DOHH2 (cell line): Measurements from ENCODE around the gene ZNF865.

Source experiments
- H3F3A ChIP-seq: fragments of 200-600 bp; sonication (generic), shearing (Covaris generic); 2 replicates; pipeline ENCODE4 v1.6.0; 2016; ENCODE audit warnings: antibody characterized with exemption, mild to moderate bottlenecking; ENCODE audit not compliant: control insufficient read depth, insufficient read depth
- H3K27ac ChIP-seq: fragments of 200-600 bp; sonication (generic); 2 replicates; pipeline ENCODE4 v1.5.1; 2014; ENCODE audit warnings: low read depth, mild to moderate bottlenecking, low read length, moderate library complexity
- H3K27me3 ChIP-seq: fragments of 200-600 bp; sonication (generic); 2 replicates; pipeline ENCODE4 v1.6.1; 2014; ENCODE audit warnings: mild to moderate bottlenecking, low read length, mixed read lengths; ENCODE audit not compliant: control insufficient read depth
- H3K36me3 ChIP-seq: fragments of 200-600 bp; sonication (generic); 2 replicates; pipeline ENCODE4 v1.6.1; 2014; ENCODE audit warnings: mild to moderate bottlenecking, low read length, moderate library complexity, mixed read lengths; ENCODE audit not compliant: control insufficient read depth
- H3K4me1 ChIP-seq: fragments of 200-600 bp; sonication (generic); 2 replicates; pipeline ENCODE4 v1.6.1; 2014; ENCODE audit warnings: mild to moderate bottlenecking, low read length, mixed read lengths; ENCODE audit not compliant: control insufficient read depth
- H3K4me2 ChIP-seq: fragments of 200-600 bp; sonication (generic); 2 replicates; pipeline ENCODE4 v1.6.0; 2014; ENCODE audit warnings: mild to moderate bottlenecking, low read length, moderate library complexity
- H3K4me3 ChIP-seq: fragments of 200-600 bp; sonication (generic); 2 replicates; pipeline ENCODE4 v1.5.1; 2014; ENCODE audit warnings: mild to moderate bottlenecking, low read length, mixed read lengths
- H3K79me2 ChIP-seq: fragments of 200-600 bp; sonication (generic); 2 replicates; pipeline ENCODE4 v1.6.1; 2014; ENCODE audit warnings: mild to moderate bottlenecking, low read length, mixed read lengths; ENCODE audit not compliant: control insufficient read depth
- H3K9me2 ChIP-seq: fragments of 200-600 bp; sonication (generic); replicated peaks from 2 replicates; pipeline ENCODE4 v1.6.1; 2014; ENCODE audit warnings: mild to moderate bottlenecking, low read length, mixed read lengths; ENCODE audit not compliant: control insufficient read depth
- H3K9me3 ChIP-seq: fragments of 200-600 bp; sonication (generic); 2 replicates; pipeline ENCODE4 v1.6.1; 2014; ENCODE audit warnings: antibody characterized with exemption, low read length, mixed read lengths; ENCODE audit not compliant: control insufficient read depth, insufficient read depth
- H4K20me1 ChIP-seq: fragments of 200-600 bp; sonication (generic); 2 replicates; pipeline ENCODE4 v1.6.0; 2014; ENCODE audit warnings: low read depth, mild to moderate bottlenecking, antibody characterized with exemption, low read length, moderate library complexity; ENCODE audit not compliant: control insufficient read depth, insufficient read depth
- CTCF ChIP-seq: fragments of 200-600 bp; sonication (generic); IDR thresholded peaks from one replicate; pipeline ENCODE4 v1.5.1; 2014; ENCODE audit warnings: antibody characterized with exemption, mild to moderate bottlenecking, low read depth, low read length; ENCODE audit not compliant: poor library complexity, severe bottlenecking
- EZH2phosphoT487 ChIP-seq: fragments of 200-600 bp; sonication (generic); IDR thresholded peaks from 2 replicates; pipeline ENCODE4 v1.6.1; 2017; ENCODE audit warnings: borderline replicate concordance, mild to moderate bottlenecking, antibody characterized with exemption, low read length, moderate library complexity, mixed read lengths

The ZNF865 gene

GRCh38 chr19:55590109-55590508, 15.3 kb upstream of the ZNF865 start:
- no peak overlapping the region for H3K4me2 ChIP-seq
- H3K79me2 ChIP-seq, result no peaks in the 10 kb centered on the region
- H3K36me3 ChIP-seq, result peaks cover 5% of the 10 kb centered on the region
- TF ChIP-seq CTCF (no peak), EZH2phosphoT487 (no peak)
- no peak overlapping the region for H3K4me3 ChIP-seq
- H3K9me2 ChIP-seq, result no peaks in the 10 kb centered on the region
- H3K9me3 ChIP-seq, result no peaks in the 10 kb centered on the region
- no peaks in the 10 kb centered on the region for H3K27me3 ChIP-seq
- H3F3A ChIP-seq, result peaks cover 18% of the 10 kb centered on the region
- no peak overlapping the region for H3K27ac ChIP-seq
- H4K20me1 ChIP-seq, result no peaks in the 10 kb centered on the region
- H3K4me1 ChIP-seq, result peaks cover 31% of the 10 kb centered on the region

- Histone ChIP-seq H3K27ac (no peak overlapping the region), H3K4me1 (peaks cover 26% of the 10 kb centered on the region), H3K4me2 (no peak overlapping the region), H3F3A (peaks cover 13% of the 10 kb centered on the region), H4K20me1 (no peaks in the 10 kb centered on the region), H3K27me3 (no peaks in the 10 kb centered on the region), H3K9me3 (no peaks in the 10 kb centered on the region), H3K36me3 (peaks cover 10% of the 10 kb centered on the region), H3K9me2 (no peaks in the 10 kb centered on the region), H3K79me2 (no peaks in the 10 kb centered on the region), H3K4me3 (no peak overlapping the region)
- TF ChIP-seq EZH2phosphoT487 (no peak), CTCF (no peak)
These were observed 14.8 kb upstream of the ZNF865 start for GRCh38 chr19:55590617-55591016.

GRCh38 chr19:55591555-55591954, 13.9 kb upstream of the ZNF865 start:
- H3K27ac ChIP-seq, result no peak overlapping the region
- no peak overlapping the region for H3K4me3 ChIP-seq
- no peaks in the 10 kb centered on the region for H3K27me3 ChIP-seq
- no peaks in the 10 kb centered on the region for H3K9me3 ChIP-seq
- no peaks in the 10 kb centered on the region for H3K9me2 ChIP-seq
- peaks cover 16% of the 10 kb centered on the region for H3K4me1 ChIP-seq
- H4K20me1 ChIP-seq, result no peaks in the 10 kb centered on the region
- H3K4me2 ChIP-seq, result no peak overlapping the region
- TF ChIP-seq EZH2phosphoT487, result no peak
- TF ChIP-seq CTCF, result no peak
- peaks cover 8% of the 10 kb centered on the region for H3F3A ChIP-seq
- H3K79me2 ChIP-seq, result no peaks in the 10 kb centered on the region
- H3K36me3 ChIP-seq, result peaks cover 19% of the 10 kb centered on the region
